GM10266 (cell line): ENCODE results near the gene ZNF697.
"Not testable (repeated sequence)": the region's sequence is repeated elsewhere in the genome, so short reads cannot be mapped to it uniquely, and the experiment has no call there.

ENCODE experiments used
- DNase-seq: peaks from one replicate; pipeline ENCODE4 v3.0.0; 2012; ENCODE audit errors: extremely low spot score
- TF ChIP-seq, protein P1 (sequence below): IDR thresholded peaks from 2 replicates; pipeline ENCODE4 v1.5.1; 2012; ENCODE audit warnings: mild to moderate bottlenecking, low read depth; ENCODE audit not compliant: control insufficient read depth, insufficient read depth; ENCODE audit errors: missing control alignments

Gene ZNF697

DNA sequence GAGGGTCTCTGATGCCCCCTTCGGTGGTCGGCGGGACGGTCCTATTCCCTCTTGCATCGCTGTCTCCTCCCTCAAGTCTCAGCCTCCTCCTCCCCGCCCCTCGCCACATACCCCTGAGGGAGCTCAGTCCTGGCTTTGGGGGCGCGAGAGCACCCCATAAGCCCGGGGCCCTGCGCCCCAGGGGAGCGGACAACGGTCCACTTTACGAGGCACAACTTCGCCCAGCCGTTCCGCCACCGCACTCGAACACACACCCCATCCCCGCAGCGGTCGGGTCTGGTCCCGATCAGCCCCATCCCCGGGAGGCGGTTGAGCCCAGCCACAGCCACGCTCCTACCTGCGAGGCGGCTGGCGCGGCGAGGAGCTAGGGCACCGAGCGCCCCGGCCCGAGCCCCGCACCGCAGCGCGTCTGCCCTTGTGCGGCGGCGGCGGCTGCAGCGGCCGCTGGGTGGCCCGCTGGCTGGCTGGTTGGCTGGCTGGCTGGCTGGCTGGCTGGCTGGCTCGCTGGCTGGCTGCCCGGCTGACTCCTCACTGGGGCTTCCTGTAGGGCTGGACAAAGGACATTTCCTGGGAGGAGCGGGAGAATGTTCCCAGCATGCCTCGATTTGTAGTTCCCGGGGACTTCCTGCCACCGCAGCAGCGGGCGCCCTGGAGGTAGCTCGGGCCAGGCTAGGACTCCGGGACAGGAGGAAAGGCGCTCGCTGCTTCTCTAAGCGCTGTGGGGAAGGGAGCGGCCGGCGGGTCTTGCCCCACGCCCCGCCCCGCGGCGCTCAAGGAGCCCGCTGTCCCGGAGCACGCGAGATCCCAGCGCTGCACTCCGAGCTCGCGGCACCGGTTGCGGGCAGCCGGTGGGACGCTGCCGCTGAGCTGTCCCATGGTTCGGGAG lies at the start of gene ZNF697:
Gene ZNF697 (minus strand): TSS at position 533 of the 886 bp plus-strand sequence. CDS start 22,166 bp downstream, outside the sequence.
- peak; percentile 86 for DNase-seq
- TF ChIP-seq, protein P1, sequence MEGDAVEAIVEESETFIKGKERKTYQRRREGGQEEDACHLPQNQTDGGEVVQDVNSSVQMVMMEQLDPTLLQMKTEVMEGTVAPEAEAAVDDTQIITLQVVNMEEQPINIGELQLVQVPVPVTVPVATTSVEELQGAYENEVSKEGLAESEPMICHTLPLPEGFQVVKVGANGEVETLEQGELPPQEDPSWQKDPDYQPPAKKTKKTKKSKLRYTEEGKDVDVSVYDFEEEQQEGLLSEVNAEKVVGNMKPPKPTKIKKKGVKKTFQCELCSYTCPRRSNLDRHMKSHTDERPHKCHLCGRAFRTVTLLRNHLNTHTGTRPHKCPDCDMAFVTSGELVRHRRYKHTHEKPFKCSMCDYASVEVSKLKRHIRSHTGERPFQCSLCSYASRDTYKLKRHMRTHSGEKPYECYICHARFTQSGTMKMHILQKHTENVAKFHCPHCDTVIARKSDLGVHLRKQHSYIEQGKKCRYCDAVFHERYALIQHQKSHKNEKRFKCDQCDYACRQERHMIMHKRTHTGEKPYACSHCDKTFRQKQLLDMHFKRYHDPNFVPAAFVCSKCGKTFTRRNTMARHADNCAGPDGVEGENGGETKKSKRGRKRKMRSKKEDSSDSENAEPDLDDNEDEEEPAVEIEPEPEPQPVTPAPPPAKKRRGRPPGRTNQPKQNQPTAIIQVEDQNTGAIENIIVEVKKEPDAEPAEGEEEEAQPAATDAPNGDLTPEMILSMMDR = peak; percentile 14

DNA sequence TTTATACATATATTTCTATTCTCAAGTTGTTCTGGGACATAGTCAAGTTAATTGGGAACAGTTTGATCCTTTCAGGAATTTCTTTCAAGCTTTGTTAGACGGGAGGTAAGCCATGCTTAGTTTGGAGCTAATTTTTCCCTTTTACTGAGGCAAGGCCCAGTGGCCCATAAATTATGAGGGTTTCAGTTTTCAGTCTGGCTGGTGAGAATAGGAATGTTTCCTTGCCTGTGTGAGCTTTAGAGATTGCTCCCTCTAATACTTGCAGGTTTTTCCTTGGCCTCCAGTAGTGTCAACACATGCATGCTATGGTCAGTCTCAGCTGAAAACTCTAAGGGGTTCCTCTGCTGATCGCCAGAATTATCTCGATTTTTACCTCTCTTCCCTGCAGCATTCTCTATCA lies 49.5 kb upstream of the ZNF697 start:
- DNase-seq = no peak
- TF ChIP-seq, protein P1 = no peak

DNA sequence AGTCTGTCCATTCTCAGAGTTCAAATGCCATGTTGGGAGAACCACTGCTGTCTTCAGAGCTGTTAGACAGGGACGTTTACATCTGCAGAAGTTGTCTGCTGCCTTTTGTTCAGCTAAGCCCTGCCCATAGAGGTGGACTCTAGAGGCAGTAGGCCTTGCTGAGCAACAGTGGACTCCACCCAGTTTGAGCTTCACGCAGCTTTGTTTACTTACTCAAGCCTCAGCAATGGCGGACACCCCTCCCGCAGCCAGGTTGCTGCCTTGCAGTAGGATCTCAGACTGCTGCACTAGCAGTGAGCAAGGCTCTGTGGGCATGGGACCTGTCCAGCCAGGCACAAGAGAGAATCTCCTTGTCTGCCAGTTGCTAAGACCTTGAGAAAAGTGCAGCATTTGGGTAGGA lies 48.8 kb upstream of the ZNF697 start:
- not testable (repeated sequence) for DNase-seq

DNA sequence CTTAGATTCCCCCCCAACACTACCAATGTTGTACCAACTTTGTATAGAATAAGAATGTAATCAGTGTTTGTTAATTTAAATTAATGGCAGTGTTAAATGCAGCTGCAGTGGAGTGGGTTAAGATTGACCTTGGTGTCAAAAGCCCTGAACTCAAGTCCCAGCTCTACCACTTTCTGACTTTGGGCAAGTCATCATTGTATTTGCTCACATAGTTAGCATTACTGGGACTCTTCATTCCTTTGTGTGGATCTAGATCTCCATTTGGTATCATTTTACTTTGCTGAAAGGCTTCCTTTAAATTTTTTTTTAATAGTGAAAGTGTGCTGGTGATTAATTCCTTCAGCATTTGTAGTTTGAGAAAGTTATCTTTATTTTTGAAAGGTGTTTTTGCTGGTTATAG lies 41.4 kb upstream of the ZNF697 start:
- TF ChIP-seq, protein P1 = no peak
- DNase-seq = no peak

DNA sequence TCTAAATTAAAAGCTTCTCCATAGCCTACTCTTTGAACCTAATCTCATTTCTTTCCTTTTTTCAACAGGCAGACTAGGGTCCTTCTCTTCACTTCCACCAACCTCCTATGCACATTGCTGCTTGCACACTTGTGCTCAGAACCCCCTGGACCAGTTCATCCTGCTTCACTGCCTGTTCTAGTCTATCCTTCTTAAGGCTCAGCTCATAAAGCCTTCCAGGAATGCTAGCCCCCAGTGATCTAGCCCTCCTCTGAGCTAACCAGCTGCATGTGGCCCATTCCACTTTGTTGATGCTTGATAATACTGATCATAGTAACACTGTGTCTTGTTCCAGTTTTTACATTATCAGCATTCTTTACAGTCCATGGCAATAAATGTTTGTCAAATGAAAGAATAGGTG lies 40.7 kb upstream of the ZNF697 start:
- DNase-seq = no peak
- TF ChIP-seq, protein P1 = no peak

DNA sequence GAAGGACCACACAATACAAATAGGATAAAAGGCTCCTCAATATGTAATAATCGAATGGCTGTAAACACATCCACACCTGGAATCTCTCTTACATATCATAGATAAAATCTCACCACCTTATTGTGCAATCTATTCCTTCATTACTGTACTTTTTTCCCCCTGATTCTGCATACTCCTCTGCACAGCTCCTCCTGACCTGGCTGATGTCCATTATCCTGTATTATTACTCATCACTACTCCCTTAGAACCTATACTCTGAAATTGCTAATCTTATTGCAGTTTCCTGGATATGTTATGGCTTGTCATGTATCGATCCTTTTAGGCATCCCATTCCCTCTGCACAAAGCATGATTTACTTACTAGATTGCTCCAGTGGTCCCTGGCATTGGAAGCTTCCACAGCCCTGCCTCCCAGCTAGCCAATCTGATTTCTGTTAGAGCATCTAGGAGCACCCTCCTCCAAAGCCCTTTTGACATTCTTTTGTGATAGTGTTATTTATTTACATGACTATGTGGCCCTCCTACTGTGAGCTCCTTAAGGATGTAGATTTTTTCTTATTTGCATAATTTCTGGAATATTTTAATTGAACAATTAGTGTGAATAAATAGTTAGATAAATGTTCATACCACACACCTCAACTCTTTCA lies 39.5 kb upstream of the ZNF697 start:
- no peak for DNase-seq
- TF ChIP-seq, protein P1 = no peak

DNA sequence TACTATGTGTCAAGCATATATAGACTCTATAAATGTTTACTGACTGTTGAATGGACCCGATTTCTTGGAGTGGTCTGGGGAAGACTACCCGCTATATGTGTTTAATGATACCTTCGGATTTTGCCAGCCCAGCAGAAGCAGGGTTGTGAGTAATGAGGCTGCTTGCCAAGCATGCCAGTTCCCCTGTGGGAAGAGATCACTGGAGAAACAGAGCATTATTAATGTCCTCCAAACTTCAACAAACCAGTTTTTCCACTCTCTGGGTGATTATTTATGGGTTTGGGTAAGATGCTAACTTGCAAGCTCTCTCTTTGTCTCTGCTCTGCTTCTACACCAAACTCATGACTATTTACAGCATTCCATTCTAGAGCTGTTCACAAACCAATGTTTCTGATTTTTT lies 38.6 kb upstream of the ZNF697 start:
- no peak for DNase-seq
- TF ChIP-seq, protein P1 = no peak
